ENCODE results near the gene ADAMTSL1.

The ADAMTSL1 gene

GRCh38 chr9:18739641-18740318, 265.8 kb downstream of the ADAMTSL1 start:
- no peak for DNase-seq (ENCODE audit: low spot score)

- DNase-seq (ENCODE audit: low spot score), result no peak
These were observed 267.4 kb downstream of the ADAMTSL1 start for GRCh38 chr9:18741359-18741758.

GRCh38 chr9:18741945-18742344, 268.0 kb downstream of the ADAMTSL1 start:
- DNase-seq (ENCODE audit: low spot score), result no peak

GRCh38 chr9:18743421-18743820, 269.5 kb downstream of the ADAMTSL1 start:
- no peak for DNase-seq (ENCODE audit: low spot score)

GRCh38 chr9:18743971-18744370, 270.0 kb downstream of the ADAMTSL1 start:
- DNase-seq (ENCODE audit: low spot score), result no peak

GRCh38 chr9:18745710-18746109, 271.8 kb downstream of the ADAMTSL1 start:
- no peak for DNase-seq (ENCODE audit: low spot score)

GRCh38 chr9:18746631-18747030, 272.7 kb downstream of the ADAMTSL1 start:
- DNase-seq (ENCODE audit: low spot score), result no peak

- DNase-seq (ENCODE audit: low spot score), result no peak
These were observed 273.6 kb downstream of the ADAMTSL1 start for GRCh38 chr9:18747595-18747994.

- DNase-seq (ENCODE audit: low spot score), result no peak
These were observed 274.3 kb downstream of the ADAMTSL1 start for GRCh38 chr9:18748251-18748701.

GRCh38 chr9:18749711-18750110, 275.8 kb downstream of the ADAMTSL1 start:
- DNase-seq (ENCODE audit: low spot score), result no peak

GRCh38 chr9:18753904-18754303, 280.0 kb downstream of the ADAMTSL1 start:
- DNase-seq (ENCODE audit: low spot score), result no peak

GRCh38 chr9:18754537-18754936, 280.6 kb downstream of the ADAMTSL1 start:
- DNase-seq (ENCODE audit: low spot score), result no peak

- DNase-seq (ENCODE audit: low spot score), result no peak
These were observed 281.3 kb downstream of the ADAMTSL1 start for GRCh38 chr9:18755263-18755662.

GRCh38 chr9:18756712-18757125, 282.8 kb downstream of the ADAMTSL1 start:
- DNase-seq (ENCODE audit: low spot score), result no peak

- no peak for DNase-seq (ENCODE audit: low spot score)
These were observed 285.9 kb downstream of the ADAMTSL1 start for GRCh38 chr9:18759827-18760226.

- DNase-seq (ENCODE audit: low spot score), result no peak
These were observed 287.9 kb downstream of the ADAMTSL1 start for GRCh38 chr9:18761742-18762300.

GRCh38 chr9:18766989-18767550, 293.1 kb downstream of the ADAMTSL1 start:
- DNase-seq (ENCODE audit: low spot score), result no peak

GRCh38 chr9:18768951-18769622, 295.1 kb downstream of the ADAMTSL1 start:
- DNase-seq (ENCODE audit: low spot score), result no peak

- DNase-seq (ENCODE audit: low spot score), result no peak
These were observed 296.4 kb downstream of the ADAMTSL1 start for GRCh38 chr9:18770131-18770908.

- DNase-seq (ENCODE audit: low spot score), result no peak
These were observed 297.1 kb downstream of the ADAMTSL1 start for GRCh38 chr9:18771011-18771410.

GRCh38 chr9:18771763-18772162, 297.8 kb downstream of the ADAMTSL1 start:
- DNase-seq (ENCODE audit: low spot score), result no peak

GRCh38 chr9:18775241-18775640, 301.3 kb downstream of the ADAMTSL1 start:
- DNase-seq (ENCODE audit: low spot score), result no peak
